ENCODE measurements around the gene RSAD2.
"Not testable (repeated sequence)": the region's sequence is repeated elsewhere in the genome, so short reads cannot be mapped to it uniquely, and the experiment has no call there.

RSAD2 gene

DNA sequence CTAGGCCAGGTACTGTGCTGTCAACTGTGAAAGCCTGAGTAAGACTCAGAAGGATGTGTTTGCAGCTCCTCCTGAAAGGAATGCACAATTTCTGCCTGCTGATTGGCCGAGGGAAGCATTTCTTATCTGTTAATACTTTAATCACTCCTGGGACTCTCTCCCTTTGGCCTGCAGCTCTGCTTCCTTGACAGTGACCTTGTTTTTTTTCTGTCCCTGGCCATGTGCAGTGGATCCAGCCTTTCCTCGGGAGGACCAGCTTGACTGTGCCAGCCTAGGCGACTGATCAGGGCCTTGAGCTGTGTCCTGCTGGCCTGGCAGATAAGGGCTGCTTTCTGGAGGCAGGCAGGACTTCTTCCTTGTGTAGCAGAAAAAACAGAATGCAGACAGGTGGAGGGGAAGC is 49.6 kb downstream of the RSAD2 start:
- DNase-seq (ENCODE audit: low read depth), result no peak

GRCh38 chr2:6927753-6928152 is 50.2 kb downstream of the RSAD2 start:
- DNase-seq (ENCODE audit: low read depth), result no peak

DNA sequence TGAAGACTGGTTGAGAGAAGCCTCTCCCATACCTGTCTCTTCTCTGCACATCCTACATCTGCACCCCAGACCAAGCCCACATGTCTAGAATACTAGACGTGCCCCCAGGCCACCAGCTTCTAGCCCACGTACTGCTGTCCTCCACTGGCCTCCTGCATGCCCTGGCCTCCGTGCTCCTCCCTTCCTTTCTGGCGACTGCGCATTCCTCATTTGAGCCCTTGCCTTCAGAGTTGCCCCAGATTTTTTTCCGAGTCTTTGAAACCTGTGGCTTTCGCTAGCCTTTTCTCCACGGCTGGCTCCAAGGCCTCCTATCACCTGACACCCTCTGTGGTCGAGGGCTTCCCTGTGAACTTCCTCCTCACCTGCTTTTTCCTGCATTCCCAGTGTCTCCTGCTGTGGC is 50.9 kb downstream of the RSAD2 start:
- no peak for DNase-seq (ENCODE audit: low read depth)

- DNase-seq (ENCODE audit: low read depth), result no peak
Observed at GRCh38 chr2:6929196-6929819, 51.7 kb downstream of the RSAD2 start.

DNA sequence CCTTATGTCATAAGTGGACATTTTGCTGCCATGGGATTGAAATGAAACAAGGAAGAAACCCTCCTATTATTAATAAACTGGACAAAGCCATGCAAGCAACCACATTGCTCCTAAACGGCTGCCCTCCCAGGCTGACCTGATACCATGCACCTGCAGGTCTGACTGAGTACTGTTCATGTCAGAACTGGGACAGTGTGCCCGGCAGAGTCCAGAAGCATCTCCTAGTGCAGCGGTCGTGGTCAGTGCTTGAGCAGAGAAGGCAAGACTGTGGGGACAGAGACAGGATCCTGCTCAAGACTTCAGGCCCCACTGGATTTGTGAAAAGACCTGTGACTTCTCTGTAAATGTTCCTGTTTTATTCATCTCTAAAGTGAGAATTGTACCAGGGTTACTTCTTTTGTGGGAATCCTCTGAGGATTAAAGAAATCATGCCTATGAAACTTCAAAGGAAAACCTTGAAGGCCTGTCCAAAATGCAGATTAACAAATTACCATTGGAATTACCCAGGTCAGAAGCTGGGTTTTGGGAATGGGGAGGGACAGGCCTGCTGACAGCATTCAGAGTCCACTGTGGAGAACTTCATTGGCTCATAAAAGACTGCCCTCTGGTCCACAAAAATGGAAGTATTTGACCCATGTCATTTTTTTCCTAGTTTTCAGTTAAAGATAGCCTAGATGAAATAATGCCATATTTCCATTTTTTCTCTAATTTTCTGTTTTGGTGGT is 53.5 kb downstream of the RSAD2 start:
- DNase-seq (ENCODE audit: low read depth), result no peak

DNA sequence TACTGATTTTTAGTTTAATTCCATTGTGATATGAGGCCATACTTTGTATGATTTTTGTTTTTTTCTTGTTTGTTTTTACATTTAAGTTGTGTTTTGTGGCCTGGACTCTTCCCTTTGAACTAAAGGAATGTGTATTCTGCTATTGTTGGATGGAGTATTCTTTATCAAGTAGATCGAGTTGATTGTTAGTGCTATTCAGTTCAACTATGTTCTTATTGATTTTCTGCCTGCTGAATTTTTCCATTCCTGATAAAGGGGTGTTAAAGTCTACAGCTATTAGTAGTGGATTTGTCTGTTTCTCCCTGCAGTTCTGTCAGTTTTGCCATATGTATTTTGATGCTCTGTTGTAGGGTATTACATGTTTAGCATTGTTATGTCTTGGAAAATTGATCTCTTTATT is 54.2 kb downstream of the RSAD2 start:
- DNase-seq (ENCODE audit: low read depth), result no peak

DNA sequence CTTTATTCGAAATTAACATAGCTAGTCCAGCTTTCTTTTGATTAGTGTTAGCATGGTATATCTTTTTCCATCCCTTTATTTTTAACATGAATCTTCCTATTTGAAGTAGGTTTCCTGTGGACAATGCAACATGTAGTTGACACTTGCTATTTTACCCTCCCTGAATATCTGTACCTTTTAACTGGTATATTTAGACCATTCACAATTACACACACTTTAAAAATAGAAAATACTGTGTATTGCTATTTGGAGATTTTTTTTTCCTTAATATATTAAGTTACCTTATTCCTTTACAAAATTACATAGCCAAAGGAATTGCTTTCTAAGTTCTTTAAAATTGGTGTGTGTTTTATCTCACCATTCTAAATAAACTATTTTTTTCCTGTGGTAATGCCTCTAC is 54.6 kb downstream of the RSAD2 start:
- no peak for DNase-seq (ENCODE audit: low read depth)

DNA sequence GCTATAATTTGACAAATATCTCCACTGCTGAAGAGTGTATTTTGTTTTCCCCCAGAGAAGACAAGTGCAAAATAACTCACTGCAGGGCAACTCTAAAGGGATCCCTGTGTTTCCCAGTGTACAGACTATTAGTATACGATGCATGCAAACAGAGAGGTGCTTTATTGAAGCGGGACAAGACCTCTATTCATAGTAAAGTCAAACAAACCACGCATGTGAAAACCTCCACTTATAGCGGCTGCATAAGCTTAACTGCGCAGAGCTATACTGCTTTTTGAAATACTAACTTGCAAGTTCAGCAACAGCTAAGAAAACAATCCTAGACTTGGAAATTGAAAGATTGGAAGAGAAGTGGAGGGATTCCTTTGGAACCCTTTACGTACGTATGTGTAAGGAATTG is 55.3 kb downstream of the RSAD2 start:
- no peak for DNase-seq (ENCODE audit: low read depth)

DNA sequence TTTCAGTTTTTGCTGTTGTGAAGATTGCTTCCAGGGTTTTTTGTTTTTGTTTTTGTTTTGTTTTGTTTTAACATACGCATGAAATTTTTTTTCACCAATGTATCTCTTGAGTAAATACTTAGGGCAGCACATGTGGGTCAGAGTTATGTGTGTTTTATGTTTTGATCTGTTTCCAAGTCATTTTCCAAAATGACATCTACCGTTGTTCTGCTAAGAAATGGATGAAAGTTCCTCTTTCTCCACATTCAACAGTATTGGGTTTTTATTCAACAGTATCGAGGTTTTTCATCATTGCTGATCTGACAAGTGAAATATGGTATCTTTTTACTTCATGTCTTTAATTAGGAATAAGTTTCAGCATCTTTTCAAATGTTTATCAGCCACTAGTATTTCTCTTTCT is 56.3 kb downstream of the RSAD2 start:
- no peak for DNase-seq (ENCODE audit: low read depth)

DNA sequence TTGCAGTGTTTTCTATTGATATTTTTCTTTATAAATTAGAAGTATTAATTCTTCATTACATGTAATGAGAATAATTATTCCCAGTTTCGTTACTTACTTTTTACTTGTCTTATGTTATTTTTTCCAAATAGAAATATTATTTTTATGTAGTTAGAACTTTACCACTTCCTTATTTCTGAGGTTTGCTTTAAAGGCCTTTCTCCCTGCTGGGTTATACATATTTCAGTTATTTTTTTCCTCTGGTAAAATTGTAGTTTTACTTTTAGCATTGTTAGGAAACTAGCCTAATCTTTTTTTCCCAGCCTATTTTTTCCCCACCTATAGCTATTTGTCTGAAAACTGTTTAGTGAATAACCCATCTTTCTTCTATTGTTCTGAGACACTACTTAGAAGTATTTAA is 56.8 kb downstream of the RSAD2 start:
- no peak for DNase-seq (ENCODE audit: low read depth)

DNA sequence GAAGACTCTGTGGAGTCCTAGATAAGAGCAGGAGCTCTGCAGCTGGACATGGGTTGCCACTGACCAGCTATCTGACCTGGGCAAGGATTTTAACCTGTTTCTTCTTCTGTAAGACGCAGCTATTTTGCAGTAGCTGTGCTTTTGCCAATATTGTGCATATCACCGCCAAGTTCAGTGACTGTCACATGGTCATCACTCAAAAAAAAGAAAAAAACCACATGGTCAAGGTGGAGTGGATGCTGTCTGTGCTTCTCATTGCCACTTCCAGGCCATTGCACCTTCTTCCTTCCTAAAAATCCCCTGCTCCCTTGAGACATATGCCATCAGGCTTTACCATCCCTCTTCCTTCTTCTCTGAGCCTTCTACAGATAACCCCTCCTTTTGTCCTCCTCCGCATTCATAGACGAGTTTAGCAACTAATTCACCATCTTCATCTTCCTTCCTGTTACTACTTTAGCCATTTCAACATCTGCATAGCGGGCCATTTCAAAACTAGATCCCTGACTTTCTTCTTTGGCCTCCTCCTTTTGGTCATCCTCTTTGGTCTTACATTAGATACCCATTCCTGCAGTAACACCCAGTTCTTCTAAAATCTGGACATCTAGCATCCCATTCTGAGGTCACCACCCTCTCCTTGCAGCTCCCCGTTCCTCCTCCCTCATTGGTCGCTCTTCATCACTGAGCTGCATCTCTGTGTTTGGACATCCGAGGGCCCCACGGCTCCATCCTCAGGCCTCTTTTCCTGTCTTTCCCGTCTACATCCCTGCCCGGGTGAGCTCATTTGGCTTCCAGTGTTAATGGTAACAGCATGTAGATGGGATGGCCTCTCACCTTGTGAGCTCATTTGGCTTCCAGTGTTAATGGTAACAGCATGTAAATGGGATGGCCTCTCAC is 57.4 kb downstream of the RSAD2 start:
- DNase-seq (ENCODE audit: low read depth), result no peak

GRCh38 chr2:6935652-6936020 is 58.1 kb downstream of the RSAD2 start:
- not testable (repeated sequence) for DNase-seq (ENCODE audit: low read depth)

- DNase-seq (ENCODE audit: low read depth), result no peak
Observed at GRCh38 chr2:6937157-6937556, 59.6 kb downstream of the RSAD2 start.

DNA sequence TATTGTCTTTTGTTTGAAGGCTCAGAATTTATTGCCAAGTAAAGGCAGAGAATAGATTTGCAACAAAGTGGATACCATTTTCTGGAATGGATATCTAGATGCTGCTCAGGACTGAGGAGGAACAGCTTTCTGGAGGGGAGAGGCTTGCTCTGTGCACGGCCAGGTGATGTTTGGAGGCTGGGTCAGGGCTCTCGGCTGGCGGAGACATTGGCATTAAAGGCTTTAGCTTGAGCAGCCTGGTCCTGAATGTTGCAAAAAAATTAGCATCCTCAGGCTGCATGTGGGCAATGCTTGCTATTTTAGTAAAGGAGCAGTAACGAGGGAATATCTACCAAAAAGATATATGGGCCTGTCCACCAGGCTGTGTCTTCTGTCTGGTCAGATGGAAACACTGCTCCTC is 60.0 kb downstream of the RSAD2 start:
- DNase-seq (ENCODE audit: low read depth), result no peak

DNA sequence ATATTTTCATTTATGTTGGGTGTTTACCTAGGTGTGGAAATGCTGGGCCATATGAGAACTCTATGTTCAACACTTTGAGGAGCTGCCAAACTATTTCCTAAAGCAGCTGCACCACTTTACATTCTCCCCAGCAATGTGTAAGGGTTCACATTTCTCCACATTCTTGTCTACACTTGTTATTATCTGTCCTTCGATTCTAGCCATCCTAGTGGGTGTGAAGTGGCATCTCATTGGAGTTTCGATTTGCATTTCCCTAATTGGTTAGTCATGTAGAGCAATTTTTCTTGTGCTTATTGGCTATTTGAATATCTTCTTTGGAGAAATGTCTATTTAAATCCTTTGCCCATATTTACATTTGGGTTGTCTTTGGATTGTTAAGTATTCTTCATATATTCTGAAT is 61.5 kb downstream of the RSAD2 start:
- no peak for DNase-seq (ENCODE audit: low read depth)

GRCh38 chr2:6940820-6941219 is 63.2 kb downstream of the RSAD2 start:
- DNase-seq (ENCODE audit: low read depth), result no peak

DNA sequence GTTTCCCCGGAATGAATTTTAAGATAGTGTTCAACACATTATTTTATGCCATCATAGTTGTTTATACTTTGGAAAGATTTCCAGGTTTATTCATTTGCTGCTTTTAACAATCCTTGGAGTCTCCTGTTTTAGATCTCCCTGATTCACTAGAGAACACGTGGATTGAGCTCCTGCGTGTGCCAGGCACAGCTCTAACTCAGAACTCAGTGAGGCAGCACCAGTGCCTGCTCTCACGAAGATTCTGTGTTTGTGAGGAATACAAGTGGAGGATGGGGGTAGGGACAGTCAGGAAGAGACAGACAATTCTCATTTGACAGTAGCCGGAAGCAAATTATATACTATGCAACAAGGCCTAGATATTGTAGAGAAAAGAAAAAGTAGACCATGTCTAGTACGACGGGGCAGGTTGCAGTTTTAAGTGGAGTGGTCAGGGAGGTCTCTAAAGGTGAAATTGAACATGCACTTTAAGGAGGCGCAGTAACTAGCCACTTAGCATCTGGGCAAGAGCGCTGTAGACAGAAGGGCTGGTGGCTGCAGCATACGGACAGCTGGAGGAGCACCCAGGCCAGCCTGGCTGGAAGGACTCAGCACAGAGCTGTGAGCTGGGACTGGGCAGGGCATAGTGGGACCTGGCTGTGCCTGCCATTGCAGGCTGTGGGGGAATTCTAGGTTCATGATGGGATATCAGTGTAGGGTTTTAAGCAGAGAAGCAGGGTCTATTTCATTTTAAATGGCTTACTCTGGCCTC is 63.9 kb downstream of the RSAD2 start:
- no peak for DNase-seq (ENCODE audit: low read depth)

DNA sequence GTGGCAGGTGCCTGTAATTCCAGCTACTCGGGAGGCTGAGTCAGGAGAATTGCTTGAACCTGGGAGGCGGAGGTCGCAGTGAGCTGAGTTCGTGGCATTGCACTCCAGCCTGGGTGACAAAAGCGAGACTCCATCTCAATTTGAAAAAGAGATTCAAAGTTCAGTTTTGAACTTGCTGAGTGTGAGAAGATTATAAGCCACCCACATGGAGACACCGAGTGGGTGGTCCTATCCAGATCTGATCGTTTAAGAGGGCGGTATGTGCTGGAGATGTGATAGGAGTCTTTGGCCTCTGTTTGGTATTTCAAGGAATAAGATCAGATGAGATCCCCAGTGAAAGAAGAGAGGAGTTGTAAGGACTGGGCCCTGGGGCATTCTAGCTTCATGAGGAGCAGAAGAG is 65.3 kb downstream of the RSAD2 start:
- no peak for DNase-seq (ENCODE audit: low read depth)

GRCh38 chr2:6943523-6943922 is 65.9 kb downstream of the RSAD2 start:
- no peak for DNase-seq (ENCODE audit: low read depth)

GRCh38 chr2:6943971-6944370 is 66.4 kb downstream of the RSAD2 start:
- no peak for DNase-seq (ENCODE audit: low read depth)

DNA sequence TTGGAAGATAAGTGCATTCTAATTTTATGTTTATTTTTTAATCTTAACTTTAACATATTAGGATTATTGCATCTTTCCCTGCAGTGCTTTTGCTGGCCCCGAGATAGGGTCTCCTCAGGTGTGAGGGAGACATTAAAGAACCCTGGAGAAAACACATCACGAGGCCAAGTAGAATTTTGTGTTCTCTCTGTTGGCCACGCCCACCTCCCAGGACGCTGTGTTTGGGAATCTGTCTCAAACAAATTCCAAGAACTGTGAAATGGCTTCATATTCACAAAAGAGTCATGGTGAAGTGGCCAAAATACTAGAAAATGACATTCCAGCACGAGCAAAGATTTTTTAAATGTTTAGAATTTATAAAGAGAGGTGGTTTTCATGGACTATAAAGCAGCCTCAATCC is 67.0 kb downstream of the RSAD2 start:
- DNase-seq (ENCODE audit: low read depth), result no peak

- no peak for DNase-seq (ENCODE audit: low read depth)
Observed at GRCh38 chr2:6945087-6945813, 67.7 kb downstream of the RSAD2 start.
